Karpas-422 (cell line): Measurements from ENCODE around the gene GPC6. TPM values are rescaled to one million over a fixed set of nuclear protein-coding genes. Genes with fewer than 3 reads are reported as not detected.

ENCODE experiments used
- DNase-seq: peaks from one replicate; pipeline ENCODE4 v3.0.0-alpha.2; 2015
- H2AFZ ChIP-seq: fragments of 200-600 bp; sonication (generic); 2 replicates; pipeline ENCODE4 v1.6.1; 2014; ENCODE audit warnings: antibody characterized with exemption, low read length, mixed read lengths
- H3K27ac ChIP-seq: fragments of 200-600 bp; sonication (generic); 2 replicates; pipeline ENCODE4 v1.5.1; 2014; ENCODE audit warnings: mild to moderate bottlenecking, low read length, moderate library complexity
- H3K27me3 ChIP-seq: fragments of 200-600 bp; sonication (generic); 2 replicates; pipeline ENCODE4 v1.6.1; 2014; ENCODE audit warnings: low read length, mixed read lengths
- H3K36me3 ChIP-seq: fragments of 200-600 bp; sonication (generic); 2 replicates; pipeline ENCODE4 v1.6.1; 2014; ENCODE audit warnings: low read length, mixed read lengths; ENCODE audit not compliant: insufficient read depth
- H3K4me1 ChIP-seq: fragments of 200-600 bp; sonication (generic); 2 replicates; pipeline ENCODE4 v1.6.1; 2014; ENCODE audit warnings: mild to moderate bottlenecking, low read length, mixed read lengths
- H3K4me2 ChIP-seq: fragments of 200-600 bp; sonication (generic); 2 replicates; pipeline ENCODE4 v1.6.1; 2014; ENCODE audit warnings: low read length, low read depth, mild to moderate bottlenecking; ENCODE audit not compliant: poor library complexity, severe bottlenecking
- H3K4me3 ChIP-seq: fragments of 200-600 bp; sonication (generic); 2 replicates; pipeline ENCODE4 v1.5.1; 2014; ENCODE audit warnings: mild to moderate bottlenecking, antibody characterized with exemption, low read length, mixed read lengths
- H3K79me2 ChIP-seq: fragments of 200-600 bp; sonication (generic); 2 replicates; pipeline ENCODE4 v1.6.1; 2014; ENCODE audit warnings: mild to moderate bottlenecking, low read length, mixed read lengths
- H3K9ac ChIP-seq: fragments of 200-600 bp; sonication (generic); 2 replicates; pipeline ENCODE4 v1.6.0; 2014; ENCODE audit warnings: low read length
- H3K9me2 ChIP-seq: fragments of 200-600 bp; sonication (generic), shearing (Covaris generic); replicated peaks from 2 replicates; pipeline ENCODE4 v1.6.0; 2014; ENCODE audit warnings: mild to moderate bottlenecking, low read length, moderate library complexity; ENCODE audit not compliant: insufficient read depth
- H3K9me3 ChIP-seq: fragments of 300-700, 200-600 bp; sonication (generic); 2 replicates; pipeline ENCODE4 v1.6.1; 2014; ENCODE audit warnings: low read length, mixed read lengths
- H4K20me1 ChIP-seq: fragments of 200-600 bp; sonication (generic); 2 replicates; pipeline ENCODE4 v1.6.1; 2014; ENCODE audit warnings: mild to moderate bottlenecking, antibody characterized with exemption, low read length, low read depth; ENCODE audit not compliant: insufficient read depth
- total RNA-seq: library from RNA; depleted of rRNA; stranded (reverse); fragments of >200 nt; shearing (Covaris generic); gene quantifications from 2 replicates; pipeline ENCODE4 v1.2.3, GENCODE V29; 2014; ENCODE audit warnings: low replicate concordance

GPC6 gene
- total RNA-seq, 1 experiment from 2014 or later = not detected

- peaks cover 4% of the 10 kb centered on the region for H3K9me3 ChIP-seq
- no peaks in the 10 kb centered on the region for H3K36me3 ChIP-seq
- no peak overlapping the region for H2AFZ ChIP-seq
- DNase-seq = no peak
- H3K79me2 ChIP-seq = no peaks in the 10 kb centered on the region
- H4K20me1 ChIP-seq = no peaks in the 10 kb centered on the region
- no peak overlapping the region for H3K4me3 ChIP-seq
- no peaks in the 10 kb centered on the region for H3K9me2 ChIP-seq
- H3K27me3 ChIP-seq = no peaks in the 10 kb centered on the region
- no peak overlapping the region for H3K4me2 ChIP-seq
- H3K27ac ChIP-seq = no peak overlapping the region
- H3K9ac ChIP-seq = no peak overlapping the region
- H3K4me1 ChIP-seq = no peaks in the 10 kb centered on the region
These were observed 585.1 kb downstream of the GPC6 start for GRCh38 chr13:93811738-93812112.

- no peaks in the 10 kb centered on the region for H4K20me1 ChIP-seq
- no peaks in the 10 kb centered on the region for H3K27me3 ChIP-seq
- no peak overlapping the region for H2AFZ ChIP-seq
- H3K79me2 ChIP-seq = no peaks in the 10 kb centered on the region
- H3K36me3 ChIP-seq = no peaks in the 10 kb centered on the region
- no peak for DNase-seq
- H3K9ac ChIP-seq = no peak overlapping the region
- no peaks in the 10 kb centered on the region for H3K9me2 ChIP-seq
- no peaks in the 10 kb centered on the region for H3K4me1 ChIP-seq
- peaks cover 10% of the 10 kb centered on the region; the same call in 1 of the 2 replicates for H3K9me3 ChIP-seq
- no peak overlapping the region for H3K4me3 ChIP-seq
- H3K4me2 ChIP-seq = no peak overlapping the region
- H3K27ac ChIP-seq = no peak overlapping the region
These were observed 588.1 kb downstream of the GPC6 start for GRCh38 chr13:93814658-93815057.

GRCh38 chr13:93818345-93818744, 591.7 kb downstream of the GPC6 start:
- DNase-seq = no peak
- H3K9me2 ChIP-seq = no peaks in the 10 kb centered on the region
- H3K9me3 ChIP-seq = peaks cover 12% of the 10 kb centered on the region
- no peaks in the 10 kb centered on the region for H3K36me3 ChIP-seq
- H3K79me2 ChIP-seq = no peaks in the 10 kb centered on the region
- H2AFZ ChIP-seq = no peak overlapping the region
- no peak overlapping the region for H3K4me3 ChIP-seq
- H3K27me3 ChIP-seq = no peaks in the 10 kb centered on the region
- H3K4me2 ChIP-seq = no peak overlapping the region
- no peak overlapping the region for H3K27ac ChIP-seq
- H3K9ac ChIP-seq = no peak overlapping the region
- H3K4me1 ChIP-seq = no peaks in the 10 kb centered on the region
- no peaks in the 10 kb centered on the region for H4K20me1 ChIP-seq

- H3K9me2 ChIP-seq = no peaks in the 10 kb centered on the region
- H3K27me3 ChIP-seq = no peaks in the 10 kb centered on the region
- H3K9me3 ChIP-seq = peaks cover 18% of the 10 kb centered on the region
- H4K20me1 ChIP-seq = no peaks in the 10 kb centered on the region
- H3K79me2 ChIP-seq = no peaks in the 10 kb centered on the region
- no peaks in the 10 kb centered on the region for H3K4me1 ChIP-seq
- no peak overlapping the region for H3K9ac ChIP-seq
- H3K36me3 ChIP-seq = no peaks in the 10 kb centered on the region
- no peak overlapping the region for H3K4me2 ChIP-seq
- H3K27ac ChIP-seq = no peak overlapping the region
- no peak overlapping the region for H3K4me3 ChIP-seq
- DNase-seq = no peak
- no peak overlapping the region for H2AFZ ChIP-seq
These were observed 592.8 kb downstream of the GPC6 start for GRCh38 chr13:93819331-93819890.

- Histone ChIP-seq H3K27me3 (no peaks in the 10 kb centered on the region), H2AFZ (no peak overlapping the region), H4K20me1 (no peaks in the 10 kb centered on the region), H3K9me3 (peaks cover 24% of the 10 kb centered on the region), H3K4me1 (no peaks in the 10 kb centered on the region), H3K27ac (no peak overlapping the region), H3K4me2 (no peak overlapping the region), H3K4me3 (no peak overlapping the region), H3K9ac (no peak overlapping the region), H3K36me3 (no peaks in the 10 kb centered on the region), H3K9me2 (no peaks in the 10 kb centered on the region), H3K79me2 (no peaks in the 10 kb centered on the region)
- DNase-seq = no peak
These were observed 597.7 kb downstream of the GPC6 start for GRCh38 chr13:93824286-93824685.

- Histone ChIP-seq H3K4me3 (no peak overlapping the region), H3K9me2 (no peaks in the 10 kb centered on the region; the same call in 1 of the 2 replicates), H3K4me1 (no peaks in the 10 kb centered on the region), H4K20me1 (no peaks in the 10 kb centered on the region), H2AFZ (no peak overlapping the region), H3K27ac (no peak overlapping the region), H3K9ac (no peak overlapping the region), H3K4me2 (no peak overlapping the region), H3K79me2 (no peaks in the 10 kb centered on the region), H3K27me3 (no peaks in the 10 kb centered on the region), H3K36me3 (no peaks in the 10 kb centered on the region), H3K9me3 (peaks cover 20% of the 10 kb centered on the region)
- no peak for DNase-seq
These were observed 607.4 kb downstream of the GPC6 start for GRCh38 chr13:93834051-93834450.

GRCh38 chr13:93843082-93843481, 616.5 kb downstream of the GPC6 start:
- Histone ChIP-seq H3K36me3 (no peaks in the 10 kb centered on the region), H4K20me1 (no peaks in the 10 kb centered on the region), H2AFZ (no peak overlapping the region), H3K27ac (no peak overlapping the region), H3K4me2 (no peak overlapping the region), H3K27me3 (no peaks in the 10 kb centered on the region), H3K4me3 (no peak overlapping the region), H3K79me2 (no peaks in the 10 kb centered on the region), H3K9me3 (peaks cover 4% of the 10 kb centered on the region), H3K9me2 (no peaks in the 10 kb centered on the region), H3K9ac (no peak overlapping the region), H3K4me1 (no peaks in the 10 kb centered on the region)
- DNase-seq = no peak

GRCh38 chr13:93847162-93847561, 620.6 kb downstream of the GPC6 start:
- no peaks in the 10 kb centered on the region for H4K20me1 ChIP-seq
- H3K27me3 ChIP-seq = no peaks in the 10 kb centered on the region
- H3K79me2 ChIP-seq = no peaks in the 10 kb centered on the region
- no peak overlapping the region for H3K4me3 ChIP-seq
- no peak overlapping the region for H2AFZ ChIP-seq
- no peak for DNase-seq
- H3K4me2 ChIP-seq = no peak overlapping the region
- H3K9me3 ChIP-seq = peaks cover 6% of the 10 kb centered on the region; the same call in 1 of the 2 replicates
- no peak overlapping the region for H3K9ac ChIP-seq
- no peaks in the 10 kb centered on the region for H3K9me2 ChIP-seq
- no peaks in the 10 kb centered on the region for H3K36me3 ChIP-seq
- H3K27ac ChIP-seq = no peak overlapping the region
- H3K4me1 ChIP-seq = no peaks in the 10 kb centered on the region

- H3K9me2 ChIP-seq = no peaks in the 10 kb centered on the region
- H3K27ac ChIP-seq = no peak overlapping the region
These were observed 621.6 kb downstream of the GPC6 start for GRCh38 chr13:93848247-93848646.

More at GRCh38 chr13:93848247-93848646, 621.6 kb downstream of the GPC6 start:
- no peaks in the 10 kb centered on the region for H3K27me3 ChIP-seq
- no peaks in the 10 kb centered on the region for H3K36me3 ChIP-seq
- no peak overlapping the region for H3K4me3 ChIP-seq
- H3K79me2 ChIP-seq = no peaks in the 10 kb centered on the region
- no peak overlapping the region for H2AFZ ChIP-seq
- H3K4me1 ChIP-seq = no peaks in the 10 kb centered on the region
- peaks cover 9% of the 10 kb centered on the region; the same call in 1 of the 2 replicates for H3K9me3 ChIP-seq
- no peak overlapping the region for H3K9ac ChIP-seq
- no peak overlapping the region for H3K4me2 ChIP-seq
- H4K20me1 ChIP-seq = no peaks in the 10 kb centered on the region
- DNase-seq = no peak
